Activated CD4-positive, CD25-positive, alpha-beta regulatory T cell treated with anti-CD3 and anti-CD28 coated beads, Interleukin-2, amount 50 U/mL, for 72 hours (primary cell): Measurements from ENCODE around the gene SEC23IP.
"Not testable (repeated sequence)": the region's sequence is repeated elsewhere in the genome, so short reads cannot be mapped to it uniquely, and the experiment has no call there.

ENCODE experiments used
- DNase-seq: peaks from one replicate; pipeline ENCODE4 v3.0.0; 2021

Gene SEC23IP

GRCh38 chr10:119883901-119884611 is 8.5 kb upstream of the SEC23IP start:
- DNase-seq: not testable (repeated sequence)

- not testable (repeated sequence) for DNase-seq
Observed at GRCh38 chr10:119886070-119886469, 6.5 kb upstream of the SEC23IP start.

GRCh38 chr10:119888715-119889114 is 3.8 kb upstream of the SEC23IP start:
- not testable (repeated sequence) for DNase-seq

GRCh38 chr10:119889201-119889600 is 3.3 kb upstream of the SEC23IP start:
- DNase-seq: not testable (repeated sequence)

GRCh38 chr10:119890307-119890706 is 2.2 kb upstream of the SEC23IP start:
- not testable (repeated sequence) for DNase-seq

- DNase-seq: not testable (repeated sequence)
Observed at GRCh38 chr10:119891849-119892187, 712 bp upstream of the SEC23IP start.

- no peak for DNase-seq
Observed at GRCh38 chr10:119893074-119893473, 544 bp downstream of the SEC23IP start.

GRCh38 chr10:119893845-119894427 is 1.4 kb downstream of the SEC23IP start:
- no peak for DNase-seq

- DNase-seq: no peak
Observed at GRCh38 chr10:119896061-119896655, 3.6 kb downstream of the SEC23IP start.

GRCh38 chr10:119896937-119897770 is 4.6 kb downstream of the SEC23IP start:
- no peak for DNase-seq

- DNase-seq: no peak
Observed at GRCh38 chr10:119898577-119898976, 6.0 kb downstream of the SEC23IP start.

GRCh38 chr10:119903946-119904666 is 11.6 kb downstream of the SEC23IP start:
- no peak for DNase-seq

GRCh38 chr10:119907695-119908094 is 15.2 kb downstream of the SEC23IP start:
- not testable (repeated sequence) for DNase-seq

GRCh38 chr10:119908166-119908565 is 15.6 kb downstream of the SEC23IP start:
- no peak for DNase-seq

GRCh38 chr10:119910689-119911088 is 18.2 kb downstream of the SEC23IP start:
- DNase-seq: no peak

- no peak for DNase-seq
Observed at GRCh38 chr10:119917777-119918176, 25.2 kb downstream of the SEC23IP start.

- DNase-seq: no peak
Observed at GRCh38 chr10:119919271-119919670, 26.7 kb downstream of the SEC23IP start.

GRCh38 chr10:119919826-119920225 is 27.3 kb downstream of the SEC23IP start:
- DNase-seq: no peak

GRCh38 chr10:119928411-119928810 is 35.9 kb downstream of the SEC23IP start:
- DNase-seq: no peak

GRCh38 chr10:119931871-119932270 is 39.3 kb downstream of the SEC23IP start:
- no peak for DNase-seq

- no peak for DNase-seq
Observed at GRCh38 chr10:119932631-119933030, 40.1 kb downstream of the SEC23IP start.

GRCh38 chr10:119933179-119933578 is 40.6 kb downstream of the SEC23IP start:
- no peak for DNase-seq

GRCh38 chr10:119940487-119940886 is 48.0 kb downstream of the SEC23IP start:
- no peak for DNase-seq
